OCI-LY3 (cell line): ENCODE results near the gene DDX43.

Source experiments
- CTCF ChIP-seq: fragments of 200-600, 300-600 bp; sonication (generic); IDR thresholded peaks from 2 replicates; pipeline ENCODE4 v1.5.1; 2014; ENCODE audit warnings: antibody characterized with exemption, low read length, low read depth
- EZH2phosphoT487 ChIP-seq: fragments of 200-600 bp; shearing (Covaris generic); IDR thresholded peaks from 2 replicates; pipeline ENCODE4 v1.6.1; 2018; ENCODE audit warnings: antibody characterized with exemption, mixed run types, low read depth

GRCh38 chr6:73362358-73362757, 32.3 kb upstream of the DDX43 start, which contains the start of gene KHDC3L:
- TF ChIP-seq CTCF (no peak), EZH2phosphoT487 (no peak)
